ENCODE results near the gene HMGB4. TPM values are rescaled to one million over a fixed set of nuclear protein-coding genes. Genes with fewer than 3 reads are reported as not detected.

HMGB4 gene
- total RNA-seq, 1 donor = not detected

DNA sequence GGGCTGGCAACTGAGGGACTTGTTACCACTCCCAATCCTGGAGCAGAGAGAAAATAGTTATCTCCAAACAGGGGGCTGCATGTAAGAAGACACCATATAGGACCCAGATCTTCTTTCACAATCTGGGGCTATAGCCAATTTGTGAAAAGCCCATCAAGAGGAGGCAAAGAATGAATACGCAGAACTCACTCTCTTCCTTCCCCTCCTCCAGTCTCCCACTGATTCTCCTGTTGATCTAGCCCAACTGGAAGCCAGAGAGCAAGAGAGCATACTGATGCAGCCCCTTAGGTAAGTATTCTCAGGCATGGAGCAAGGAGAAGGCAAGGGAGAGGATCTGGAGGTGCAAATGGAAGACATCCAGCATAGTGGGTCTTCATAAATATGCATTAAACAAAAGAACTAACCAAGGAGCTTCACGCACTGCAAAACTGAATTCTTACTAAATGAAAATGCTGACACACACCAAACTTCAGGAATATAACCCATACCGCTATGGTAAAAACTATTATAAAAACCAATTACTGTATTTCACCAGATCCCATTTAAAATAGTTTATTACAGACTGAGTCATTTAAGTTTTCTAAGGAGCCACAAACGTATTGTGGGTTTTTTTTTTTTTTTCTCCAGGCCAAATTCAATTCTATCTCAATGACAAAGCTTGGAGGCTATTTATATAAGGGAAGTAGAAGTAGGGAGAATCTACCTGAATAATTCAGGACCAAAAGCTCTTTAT, 15.5 kb upstream of the HMGB4 start:
- Histone ChIP-seq H3K4me3 (ENCODE audit: insufficient read depth, low read length) (no peak overlapping the region), H3K4me2 (ENCODE audit: insufficient read depth, low read length) (no peak overlapping the region), H3K4me1 (ENCODE audit: insufficient read depth, low read length) (no peaks in the 10 kb centered on the region), H3K9me3 (ENCODE audit: low read depth, low read length) (no peaks in the 10 kb centered on the region), H3K27ac (ENCODE audit: low read depth, low read length) (no peak overlapping the region), H3K27me3 (ENCODE audit: insufficient read depth, low read length) (no peaks in the 10 kb centered on the region), H3K79me2 (ENCODE audit: insufficient read depth, low read length) (no peaks in the 10 kb centered on the region), H3K36me3 (ENCODE audit: insufficient read depth, low read length) (no peaks in the 10 kb centered on the region), H4K20me1 (ENCODE audit: insufficient read depth, low read length) (no peaks in the 10 kb centered on the region), H2AFZ (ENCODE audit: low read length) (no peak overlapping the region)
- TF ChIP-seq, protein P1, sequence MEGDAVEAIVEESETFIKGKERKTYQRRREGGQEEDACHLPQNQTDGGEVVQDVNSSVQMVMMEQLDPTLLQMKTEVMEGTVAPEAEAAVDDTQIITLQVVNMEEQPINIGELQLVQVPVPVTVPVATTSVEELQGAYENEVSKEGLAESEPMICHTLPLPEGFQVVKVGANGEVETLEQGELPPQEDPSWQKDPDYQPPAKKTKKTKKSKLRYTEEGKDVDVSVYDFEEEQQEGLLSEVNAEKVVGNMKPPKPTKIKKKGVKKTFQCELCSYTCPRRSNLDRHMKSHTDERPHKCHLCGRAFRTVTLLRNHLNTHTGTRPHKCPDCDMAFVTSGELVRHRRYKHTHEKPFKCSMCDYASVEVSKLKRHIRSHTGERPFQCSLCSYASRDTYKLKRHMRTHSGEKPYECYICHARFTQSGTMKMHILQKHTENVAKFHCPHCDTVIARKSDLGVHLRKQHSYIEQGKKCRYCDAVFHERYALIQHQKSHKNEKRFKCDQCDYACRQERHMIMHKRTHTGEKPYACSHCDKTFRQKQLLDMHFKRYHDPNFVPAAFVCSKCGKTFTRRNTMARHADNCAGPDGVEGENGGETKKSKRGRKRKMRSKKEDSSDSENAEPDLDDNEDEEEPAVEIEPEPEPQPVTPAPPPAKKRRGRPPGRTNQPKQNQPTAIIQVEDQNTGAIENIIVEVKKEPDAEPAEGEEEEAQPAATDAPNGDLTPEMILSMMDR (IDR thresholded peaks at IDR 0.05; ENCODE audit: extremely low read depth, low read depth, low read length) = no peak
- no peak for DNase-seq (ENCODE audit: insufficient read length, low spot score, missing footprints)

DNA sequence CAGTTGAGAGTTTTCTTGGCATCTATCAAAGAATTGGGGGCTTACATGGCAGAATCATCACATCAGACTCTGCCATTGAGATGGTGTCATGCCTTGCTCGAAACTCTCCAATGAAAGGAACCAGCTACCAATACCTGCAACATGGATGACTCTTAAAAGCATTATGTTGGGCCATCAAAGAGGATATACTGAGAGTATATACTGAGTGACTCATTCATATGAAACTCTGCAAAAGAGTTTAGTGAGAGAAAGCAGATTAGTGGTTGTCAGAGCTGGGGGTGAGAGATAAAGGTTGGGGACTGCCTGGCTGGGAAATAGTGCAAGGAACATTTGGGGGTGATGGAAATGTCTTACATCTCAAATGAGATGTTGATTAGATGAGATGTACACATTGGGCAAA, 14.7 kb upstream of the HMGB4 start:
- H3K4me1 ChIP-seq (ENCODE audit: insufficient read depth, low read length) = no peaks in the 10 kb centered on the region
- H2AFZ ChIP-seq (ENCODE audit: low read length) = no peak overlapping the region
- TF ChIP-seq, protein P1 (IDR thresholded peaks at IDR 0.05; ENCODE audit: extremely low read depth, low read depth, low read length) = no peak
- no peaks in the 10 kb centered on the region for H3K36me3 ChIP-seq (ENCODE audit: insufficient read depth, low read length)
- no peaks in the 10 kb centered on the region for H3K27me3 ChIP-seq (ENCODE audit: insufficient read depth, low read length)
- H3K4me3 ChIP-seq (ENCODE audit: insufficient read depth, low read length) = no peak overlapping the region
- no peaks in the 10 kb centered on the region for H3K79me2 ChIP-seq (ENCODE audit: insufficient read depth, low read length)
- no peak overlapping the region for H3K4me2 ChIP-seq (ENCODE audit: insufficient read depth, low read length)
- no peak for DNase-seq (ENCODE audit: insufficient read length, low spot score, missing footprints)
- no peaks in the 10 kb centered on the region for H3K9me3 ChIP-seq (ENCODE audit: low read depth, low read length)
- no peaks in the 10 kb centered on the region for H4K20me1 ChIP-seq (ENCODE audit: insufficient read depth, low read length)
- no peak overlapping the region for H3K27ac ChIP-seq (ENCODE audit: low read depth, low read length)

DNA sequence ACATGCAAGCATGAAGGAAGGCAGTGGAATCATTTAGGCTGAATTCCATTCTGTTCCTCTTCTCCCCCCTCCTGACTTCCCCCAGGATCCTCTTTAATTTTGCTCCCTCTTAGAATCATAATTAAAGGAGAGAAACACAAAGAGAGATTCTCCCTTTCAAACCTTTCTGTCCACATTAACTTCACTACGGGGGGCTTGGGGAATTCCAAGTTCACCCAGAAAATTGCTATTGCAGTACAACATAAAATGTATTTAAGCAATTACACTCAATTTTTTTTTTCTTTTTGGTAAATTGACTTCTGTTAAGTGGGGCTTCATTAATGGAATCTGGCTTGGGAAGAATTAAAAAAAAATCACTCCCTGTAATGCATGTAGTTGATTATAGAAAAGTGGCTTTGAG, 13.4 kb upstream of the HMGB4 start:
- no peak overlapping the region for H3K4me2 ChIP-seq (ENCODE audit: insufficient read depth, low read length)
- H2AFZ ChIP-seq (ENCODE audit: low read length) = no peak overlapping the region
- no peaks in the 10 kb centered on the region for H3K4me1 ChIP-seq (ENCODE audit: insufficient read depth, low read length)
- TF ChIP-seq, protein P1 (IDR thresholded peaks at IDR 0.05; ENCODE audit: extremely low read depth, low read depth, low read length) = no peak
- no peak overlapping the region for H3K27ac ChIP-seq (ENCODE audit: low read depth, low read length)
- no peak for DNase-seq (ENCODE audit: insufficient read length, low spot score, missing footprints)
- no peaks in the 10 kb centered on the region for H3K27me3 ChIP-seq (ENCODE audit: insufficient read depth, low read length)
- no peaks in the 10 kb centered on the region for H4K20me1 ChIP-seq (ENCODE audit: insufficient read depth, low read length)
- no peaks in the 10 kb centered on the region for H3K79me2 ChIP-seq (ENCODE audit: insufficient read depth, low read length)
- no peak overlapping the region for H3K4me3 ChIP-seq (ENCODE audit: insufficient read depth, low read length)
- H3K9me3 ChIP-seq (ENCODE audit: low read depth, low read length) = no peaks in the 10 kb centered on the region
- H3K36me3 ChIP-seq (ENCODE audit: insufficient read depth, low read length) = no peaks in the 10 kb centered on the region

DNA sequence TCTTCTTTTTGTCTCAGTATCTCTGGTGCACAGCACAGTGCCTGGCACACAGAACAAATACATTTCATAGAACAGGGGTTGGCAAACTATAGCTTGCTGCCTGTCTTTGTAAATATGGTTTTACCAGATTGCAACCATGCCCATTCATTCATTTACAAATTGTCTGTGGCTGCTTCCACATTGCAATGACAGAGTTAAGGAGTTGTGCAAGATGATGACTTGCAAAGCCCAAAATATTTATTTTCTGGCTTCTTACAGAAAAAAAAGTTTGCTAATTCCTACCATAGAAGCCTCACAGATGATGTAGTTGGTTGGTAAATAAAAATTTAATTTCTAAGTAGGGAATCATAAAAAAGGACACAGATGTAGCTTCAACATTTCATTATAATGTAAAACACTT, 11.2 kb upstream of the HMGB4 start:
- H3K4me2 ChIP-seq (ENCODE audit: insufficient read depth, low read length) = no peak overlapping the region
- no peak overlapping the region for H3K4me3 ChIP-seq (ENCODE audit: insufficient read depth, low read length)
- H2AFZ ChIP-seq (ENCODE audit: low read length) = no peak overlapping the region
- no peak overlapping the region for H3K27ac ChIP-seq (ENCODE audit: low read depth, low read length)
- H3K4me1 ChIP-seq (ENCODE audit: insufficient read depth, low read length) = no peaks in the 10 kb centered on the region
- TF ChIP-seq, protein P1 (IDR thresholded peaks at IDR 0.05; ENCODE audit: extremely low read depth, low read depth, low read length) = no peak
- no peaks in the 10 kb centered on the region for H4K20me1 ChIP-seq (ENCODE audit: insufficient read depth, low read length)
- no peaks in the 10 kb centered on the region for H3K36me3 ChIP-seq (ENCODE audit: insufficient read depth, low read length)
- H3K79me2 ChIP-seq (ENCODE audit: insufficient read depth, low read length) = no peaks in the 10 kb centered on the region
- no peaks in the 10 kb centered on the region for H3K27me3 ChIP-seq (ENCODE audit: insufficient read depth, low read length)
- H3K9me3 ChIP-seq (ENCODE audit: low read depth, low read length) = no peaks in the 10 kb centered on the region
- DNase-seq (ENCODE audit: insufficient read length, low spot score, missing footprints) = no peak

Data from osteoblast (primary cell).